Fibroblast of mammary gland (primary cell): ENCODE data around the gene CELF5.

ENCODE experiments used
- DNase-seq: peaks from one replicate; pipeline ENCODE4 v3.0.0-alpha.2; 2010; ENCODE audit warnings: low read depth
- H3K4me3 ChIP-seq: 2 replicates; pipeline ENCODE4 v1.5.1; 2011; ENCODE audit warnings: low read depth, mild to moderate bottlenecking, low read length, moderate library complexity; ENCODE audit not compliant: control insufficient read depth
- CTCF ChIP-seq: conservative IDR thresholded peaks from 2 replicates; pipeline ENCODE4 v1.5.1; 2011; ENCODE audit warnings: low read depth, low read length, inconsistent platforms; ENCODE audit not compliant: control insufficient read depth, insufficient read depth

Gene CELF5

GRCh38 chr19:3248728-3249326 lies 24.4 kb downstream of the CELF5 start:
- no peak for DNase-seq
- no peak for TF ChIP-seq CTCF
- H3K4me3 ChIP-seq, result no peak overlapping the region

GRCh38 chr19:3249408-3249807 lies 24.9 kb downstream of the CELF5 start:
- no peak for DNase-seq
- H3K4me3 ChIP-seq, result no peak overlapping the region
- no peak for TF ChIP-seq CTCF

GRCh38 chr19:3250675-3251074 lies 26.2 kb downstream of the CELF5 start:
- peak; percentile 24 for DNase-seq
- no peak overlapping the region for H3K4me3 ChIP-seq
- peak; percentile 57 for TF ChIP-seq CTCF

- no peak for TF ChIP-seq CTCF
- no peak for DNase-seq
Observed at GRCh38 chr19:3251229-3251628, 26.8 kb downstream of the CELF5 start.

GRCh38 chr19:3252650-3253049 lies 28.2 kb downstream of the CELF5 start:
- no peak for TF ChIP-seq CTCF
- no peak overlapping the region for H3K4me3 ChIP-seq

More at GRCh38 chr19:3251229-3251628, 26.8 kb downstream of the CELF5 start:
- H3K4me3 ChIP-seq, result no peak overlapping the region

GRCh38 chr19:3253270-3253669 lies 28.8 kb downstream of the CELF5 start:
- H3K4me3 ChIP-seq, result no peak overlapping the region
- no peak for TF ChIP-seq CTCF
- peak; percentile 12 for DNase-seq

More at GRCh38 chr19:3252650-3253049, 28.2 kb downstream of the CELF5 start:
- no peak for DNase-seq

- TF ChIP-seq CTCF, result no peak
- no peak for DNase-seq
Observed at GRCh38 chr19:3254520-3254919, 30.1 kb downstream of the CELF5 start.

More at GRCh38 chr19:3254520-3254919, 30.1 kb downstream of the CELF5 start:
- H3K4me3 ChIP-seq, result no peak overlapping the region
